GM18867 (cell line): ENCODE results near the gene LRRC4B.

Experiments
- ATAC-seq: cut with Tn5 transposase; IDR thresholded peaks from one replicate; pipeline ENCODE4 v1.9.1; 2021; ENCODE audit warnings: mild to moderate bottlenecking, moderate library complexity; ENCODE audit not compliant: unreplicated experiment

LRRC4B gene

DNA sequence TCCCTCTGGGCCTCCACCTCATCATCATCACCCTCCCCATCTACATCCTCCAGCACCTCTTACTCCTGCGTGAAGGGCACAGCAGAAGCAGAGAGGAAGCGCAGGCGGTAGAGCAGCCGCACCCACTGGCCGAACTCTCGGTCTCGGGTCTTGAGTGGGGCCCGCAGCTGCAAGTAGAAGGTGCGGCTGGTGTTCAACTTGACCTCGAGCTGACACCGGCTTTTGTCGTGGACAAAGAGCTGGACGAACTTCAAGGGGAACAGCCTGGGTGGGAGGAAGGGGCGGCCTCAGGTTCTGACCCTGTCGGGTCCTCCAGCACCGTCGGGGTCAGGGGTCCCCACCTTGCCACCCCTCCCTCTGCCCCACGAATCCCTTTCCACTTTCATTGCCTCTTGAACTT is 100.7 kb downstream of the LRRC4B start:
- ATAC-seq, result no peak
